Fibroblast of skin of abdomen (primary cell): ENCODE measurements around the gene RUNX1.
"Not testable (repeated sequence)": the region's sequence is repeated elsewhere in the genome, so short reads cannot be mapped to it uniquely, and the experiment has no call there.

ENCODE experiments used
- DNase-seq: peaks from one replicate; pipeline ENCODE4 v3.0.0-alpha.2; 2013

Gene RUNX1

DNA sequence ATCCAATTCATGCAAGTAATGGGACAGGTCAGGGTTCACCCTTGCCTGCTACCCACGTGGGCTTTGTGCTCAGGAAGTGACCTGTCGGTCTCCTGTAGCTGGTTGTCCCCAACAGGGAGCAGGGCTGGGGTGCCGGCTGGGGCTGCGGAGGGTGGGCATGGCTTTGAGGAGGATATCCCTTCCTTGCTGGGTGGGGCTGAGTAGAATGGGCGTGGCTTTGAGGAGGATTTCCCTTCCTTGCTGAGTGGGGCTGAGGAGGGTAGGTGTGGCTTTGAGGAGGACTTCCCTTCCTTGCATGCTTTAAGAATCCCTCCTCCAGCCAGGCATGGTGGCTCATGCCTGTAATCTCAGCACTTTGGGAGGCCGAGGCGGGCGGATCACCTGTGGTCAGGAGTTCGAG, 229.1 kb downstream of the RUNX1 start:
- no peak for DNase-seq

DNA sequence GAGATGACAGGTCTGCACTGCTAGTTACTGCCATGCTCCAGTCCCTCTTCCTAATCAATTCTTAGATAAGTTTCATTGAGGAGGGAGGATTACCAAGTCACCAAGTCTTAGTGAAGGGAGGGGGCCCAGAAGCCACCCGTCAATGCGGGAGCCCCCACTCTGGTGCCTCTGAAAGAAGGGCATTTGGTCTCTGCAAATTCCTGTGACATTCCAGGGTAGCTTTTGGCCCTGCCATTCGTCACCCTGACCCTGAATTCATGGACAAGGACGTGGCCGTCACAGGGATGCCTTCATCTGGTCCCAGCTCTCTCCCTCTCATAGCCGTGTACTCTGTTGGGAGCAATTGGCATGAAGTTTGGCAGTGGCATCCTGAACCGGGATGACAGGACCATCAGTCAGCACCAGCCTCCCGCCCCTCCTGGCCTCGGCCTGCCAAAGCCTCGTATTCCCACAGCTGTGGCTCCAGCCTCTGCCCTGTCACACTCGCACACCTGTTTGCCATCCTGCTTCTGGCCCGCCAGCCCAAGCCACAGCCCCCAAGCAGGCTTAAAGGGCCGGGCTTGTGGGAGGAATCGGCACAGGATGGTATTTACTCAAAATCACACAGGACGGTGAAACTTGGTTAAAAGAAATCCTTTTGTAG, 229.6 kb downstream of the RUNX1 start:
- no peak for DNase-seq

DNA sequence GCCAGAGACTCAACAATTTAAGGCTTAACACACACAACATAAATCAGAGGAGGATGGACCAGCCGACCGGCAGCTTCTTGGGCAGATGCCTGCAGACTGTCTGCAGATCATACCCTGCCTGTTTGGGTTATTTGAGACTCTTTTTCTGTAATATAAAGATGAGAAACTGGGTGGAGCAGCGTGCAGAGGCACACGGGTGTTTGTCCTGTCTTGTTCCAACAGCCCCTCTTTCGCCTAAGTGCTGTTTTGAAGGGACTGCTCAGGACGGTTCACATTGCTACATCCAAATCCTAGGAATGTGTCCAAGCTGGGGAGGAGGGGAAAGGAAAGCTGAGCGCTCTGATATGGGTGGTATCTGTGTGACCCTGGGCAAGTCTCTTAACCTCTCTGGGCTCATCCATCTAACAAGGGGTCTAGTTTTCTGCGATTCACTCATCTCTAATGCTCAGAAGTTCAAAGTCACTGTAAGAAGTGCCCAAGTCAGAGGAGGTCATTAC, 230.4 kb downstream of the RUNX1 start:
- peak; percentile 57 for DNase-seq

DNA sequence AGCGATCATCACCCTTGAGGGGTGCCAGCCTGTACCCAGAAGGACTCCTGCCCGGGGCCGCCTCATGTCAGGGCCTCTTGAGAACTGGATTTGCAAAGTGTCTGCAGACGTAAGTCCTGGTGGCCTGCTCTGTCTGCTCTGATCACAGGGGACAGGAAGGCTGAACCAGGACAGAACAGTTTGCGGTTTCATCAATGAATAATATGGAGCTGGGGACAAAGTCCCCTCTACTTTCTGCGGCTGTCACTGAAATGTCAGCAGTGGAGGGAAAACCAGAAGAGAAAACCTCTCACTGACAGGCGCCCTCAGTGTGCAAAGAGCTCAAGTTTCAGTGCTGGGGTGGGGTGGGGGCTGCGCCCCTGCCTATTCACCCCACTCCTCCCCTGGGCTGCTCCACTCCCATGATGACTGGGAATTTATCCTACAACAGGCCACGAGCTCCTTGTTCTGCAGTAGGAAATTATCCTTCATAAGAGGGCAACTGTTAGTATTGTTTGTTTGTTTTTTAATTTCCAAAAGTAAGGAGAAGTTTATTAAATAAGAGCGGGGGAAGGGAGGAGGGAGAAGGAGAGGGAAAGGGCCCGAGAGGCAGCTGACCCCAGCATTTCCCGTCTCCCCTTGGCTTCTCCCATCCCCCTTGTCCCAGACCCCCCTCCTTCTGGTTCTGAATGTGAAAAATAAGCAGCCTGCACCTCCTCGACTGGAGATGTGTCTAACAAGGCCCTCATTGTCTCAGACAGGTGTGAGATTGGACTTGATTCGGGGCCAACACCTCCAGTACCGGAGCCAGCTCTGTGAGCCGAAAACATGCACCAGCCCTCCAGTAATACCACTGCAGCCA, 231.1 kb downstream of the RUNX1 start:
- no peak for DNase-seq

DNA sequence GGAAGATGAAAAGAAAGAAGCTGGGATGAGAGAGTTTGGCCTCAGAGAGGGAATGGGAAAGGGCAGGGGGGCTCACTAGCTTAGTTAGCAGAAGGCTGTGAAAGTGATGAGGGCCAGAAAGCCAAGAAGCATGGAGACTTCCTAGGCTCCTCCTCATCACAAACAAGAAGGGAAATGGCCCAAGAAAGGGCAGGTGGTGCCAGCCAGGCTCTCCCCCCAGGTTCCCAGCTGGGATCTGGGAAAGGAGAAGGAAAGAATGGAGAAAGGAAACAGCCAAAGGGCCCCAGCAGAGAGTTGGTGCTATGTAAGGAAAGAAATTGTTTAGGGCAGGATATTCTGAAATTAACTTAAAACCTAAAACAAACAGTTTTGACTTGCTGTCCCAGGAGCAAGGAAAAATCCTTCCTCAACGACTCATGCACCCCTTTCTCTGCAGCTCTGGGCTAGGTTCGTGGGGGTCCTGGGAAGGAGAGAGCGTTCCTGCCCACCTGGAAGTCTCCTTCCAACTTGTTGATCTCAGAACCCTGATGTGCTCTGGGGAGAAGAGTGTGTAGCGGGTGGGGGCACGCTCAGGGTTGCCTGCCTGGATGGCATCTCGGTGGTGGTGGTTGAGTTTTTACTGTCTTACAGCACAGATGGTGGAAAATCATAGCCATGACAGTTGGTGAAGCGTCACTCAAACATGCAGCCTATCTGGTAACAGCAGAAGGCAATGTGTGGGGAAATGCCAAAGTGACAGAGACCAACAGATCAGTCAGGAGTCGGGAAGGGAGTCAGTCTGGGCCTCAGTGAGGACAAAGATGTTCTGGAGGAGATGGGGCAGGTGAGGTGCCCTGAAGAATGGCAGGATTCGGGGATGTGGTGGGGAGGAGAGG, 233.0 kb downstream of the RUNX1 start:
- DNase-seq: no peak

DNA sequence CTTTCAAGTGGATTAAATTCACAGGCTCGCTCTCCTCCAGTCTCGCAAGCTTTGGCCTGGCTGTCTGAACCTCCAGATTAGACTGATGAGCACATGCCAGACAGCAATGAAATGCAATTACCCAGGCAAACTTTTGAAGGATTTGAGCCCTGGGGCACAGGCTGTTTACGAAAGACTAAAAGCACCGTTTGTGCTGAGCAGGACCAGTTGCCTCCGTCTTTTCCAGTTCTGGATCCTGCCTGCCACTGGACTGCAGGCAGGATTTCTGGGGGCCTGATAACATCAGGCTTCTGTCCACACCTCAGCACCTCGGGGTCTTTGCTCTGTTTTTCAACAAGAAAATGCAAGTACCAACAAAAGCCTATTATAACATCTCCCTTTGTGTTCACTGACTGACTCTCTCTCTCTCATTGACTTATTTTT, 234.6 kb downstream of the RUNX1 start:
- DNase-seq: no peak

DNA sequence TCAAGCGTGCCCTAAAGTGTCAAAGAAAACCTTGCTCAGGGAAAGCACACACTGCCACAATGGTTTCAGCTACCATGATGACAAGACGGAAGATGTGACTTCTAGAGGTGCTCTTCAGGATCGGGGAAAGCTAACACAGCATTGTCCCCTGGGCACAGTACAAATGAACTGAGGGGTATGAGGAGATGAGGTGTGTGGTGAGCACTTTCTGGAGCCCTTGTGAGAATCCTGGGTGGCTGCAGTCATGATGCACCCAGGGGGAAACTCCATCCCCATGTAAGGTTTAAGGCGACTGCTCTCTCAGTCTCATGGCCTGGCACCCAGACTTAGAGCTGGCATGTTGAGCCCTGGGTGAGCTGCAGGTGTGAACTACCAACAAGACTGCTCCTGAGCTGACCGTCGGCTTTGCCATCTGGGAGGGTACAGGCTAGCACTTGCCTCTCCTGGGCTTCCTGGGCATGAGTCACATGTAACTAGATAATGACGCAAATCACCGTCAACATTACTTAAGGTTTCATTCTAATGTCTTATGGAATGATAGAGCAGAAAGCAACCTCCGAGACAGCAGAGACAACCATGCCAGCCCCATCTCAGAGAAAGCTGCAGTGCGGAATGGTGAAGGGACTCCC, 235.7 kb downstream of the RUNX1 start:
- DNase-seq: peak; percentile 47

DNA sequence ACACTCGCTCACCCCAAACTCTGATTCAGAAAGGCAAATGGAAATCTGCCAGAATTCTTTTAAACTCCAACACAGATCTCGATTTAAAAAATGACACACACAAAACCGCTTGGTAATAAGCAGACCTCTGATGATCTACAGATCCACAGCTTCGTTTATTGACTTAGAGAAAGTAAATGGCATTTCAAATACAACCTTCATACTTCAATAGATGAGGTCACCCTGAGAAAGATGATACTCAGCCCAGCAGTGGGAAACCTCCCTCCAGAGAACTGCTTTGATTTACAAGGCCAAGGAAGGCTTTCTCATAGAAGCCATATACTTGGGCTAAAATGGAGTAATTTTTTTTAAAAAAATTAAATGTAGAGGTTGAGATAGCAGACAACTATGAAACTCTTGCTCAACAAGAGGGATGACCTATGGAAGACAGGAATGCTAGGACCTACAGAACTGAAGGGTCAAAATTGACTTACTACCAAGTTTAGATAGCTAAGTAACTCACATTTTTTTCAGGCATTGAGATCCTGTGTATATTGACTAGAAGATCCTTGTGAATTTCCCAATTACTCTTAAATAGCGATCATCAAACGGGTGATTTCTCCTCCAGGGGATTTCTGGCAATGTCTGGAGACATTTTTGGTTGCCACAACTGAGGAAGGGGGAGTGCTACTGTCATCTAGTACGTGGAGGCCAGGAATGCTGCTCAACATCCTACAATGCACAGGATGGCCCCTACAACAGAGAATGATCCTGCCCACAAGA, 236.4 kb downstream of the RUNX1 start:
- peak; percentile 97 for DNase-seq

DNA sequence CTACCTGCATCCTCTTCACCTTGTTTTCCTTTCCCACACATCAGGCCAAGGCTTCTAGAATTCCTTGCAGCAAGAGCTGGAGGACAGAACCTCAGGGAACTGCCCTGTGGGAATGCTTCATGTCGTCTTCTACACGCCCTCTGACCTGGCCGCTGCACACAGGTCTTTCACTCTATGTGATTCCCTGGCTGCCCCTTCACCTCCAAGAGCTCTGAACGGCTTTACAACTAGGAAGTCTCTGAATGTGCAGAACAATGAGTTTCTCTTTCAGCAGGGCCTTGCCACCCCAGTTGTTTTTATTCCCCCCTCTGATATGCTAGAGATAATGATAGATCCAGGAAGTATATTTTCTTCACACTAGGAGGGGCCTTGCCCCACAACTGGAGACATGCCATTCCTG, 237.7 kb downstream of the RUNX1 start:
- DNase-seq: no peak

DNA sequence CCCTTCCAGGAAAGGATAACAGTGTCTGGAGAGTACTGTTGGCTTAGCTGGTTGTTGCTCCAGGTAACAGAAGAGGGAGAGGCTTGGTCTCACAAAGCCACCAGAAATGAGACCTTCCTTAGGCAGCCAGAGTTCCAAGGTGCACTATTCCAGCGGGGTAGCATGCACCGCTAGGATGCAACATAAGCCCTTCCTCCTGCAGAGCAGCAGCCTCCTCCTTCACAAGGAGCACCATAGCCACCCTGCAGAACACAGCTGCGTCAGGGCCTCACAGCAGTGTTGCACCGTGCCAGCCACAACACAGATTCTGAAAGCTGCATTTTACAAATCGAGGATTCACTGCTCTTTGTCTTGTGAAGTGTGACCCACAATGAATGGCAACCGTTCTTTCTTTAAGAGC, 238.3 kb downstream of the RUNX1 start:
- no peak for DNase-seq

DNA sequence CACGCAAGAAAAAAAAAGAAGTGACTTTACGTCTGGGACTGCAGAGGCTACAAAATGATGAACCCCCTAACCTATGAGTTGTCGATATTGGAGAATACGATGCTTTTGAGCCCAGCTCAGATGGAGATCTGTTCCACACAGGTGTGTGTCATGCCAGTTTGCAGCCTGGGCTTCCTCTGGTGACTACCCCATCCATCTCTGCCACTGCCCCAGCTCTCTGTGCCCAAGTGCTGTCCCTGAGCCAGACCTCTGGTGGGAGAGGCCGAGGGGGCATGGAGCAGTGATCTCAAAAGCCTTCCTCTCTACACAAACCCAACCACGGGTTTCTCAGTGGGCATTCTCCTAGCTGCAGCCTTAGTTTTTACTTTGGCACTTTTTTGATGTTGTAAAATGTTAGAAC, 239.3 kb downstream of the RUNX1 start:
- DNase-seq: no peak

DNA sequence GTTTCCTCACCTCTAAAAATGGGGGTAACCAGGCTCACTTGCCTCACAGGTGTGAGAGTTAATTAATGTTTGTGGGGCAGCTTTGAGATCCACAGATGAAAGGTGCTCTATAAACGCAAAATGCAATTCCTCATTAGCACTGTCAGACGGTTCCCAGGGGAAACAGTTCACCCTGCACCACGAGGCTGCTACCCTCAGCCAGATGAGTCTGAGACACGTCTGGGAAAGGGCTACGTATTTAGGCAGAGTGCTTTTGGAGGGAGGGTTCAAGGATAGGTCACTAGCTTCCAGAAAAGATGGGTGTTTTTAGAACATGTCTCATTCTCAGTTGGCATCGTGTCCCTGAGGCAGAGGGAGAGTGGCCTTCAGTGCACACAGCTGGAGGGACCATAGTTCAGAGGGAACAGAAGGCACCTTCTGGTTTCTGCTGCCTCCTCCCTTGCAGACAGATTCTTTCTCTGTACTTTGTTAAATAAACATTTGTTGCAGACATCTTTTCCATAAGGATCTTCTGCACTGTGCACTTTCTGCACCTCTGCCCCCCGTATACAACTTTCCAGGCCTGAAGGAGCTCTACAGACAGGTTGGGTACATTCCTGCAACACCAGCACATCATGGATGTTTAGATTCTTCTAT, 240.4 kb downstream of the RUNX1 start:
- DNase-seq: peak; percentile 69

DNA sequence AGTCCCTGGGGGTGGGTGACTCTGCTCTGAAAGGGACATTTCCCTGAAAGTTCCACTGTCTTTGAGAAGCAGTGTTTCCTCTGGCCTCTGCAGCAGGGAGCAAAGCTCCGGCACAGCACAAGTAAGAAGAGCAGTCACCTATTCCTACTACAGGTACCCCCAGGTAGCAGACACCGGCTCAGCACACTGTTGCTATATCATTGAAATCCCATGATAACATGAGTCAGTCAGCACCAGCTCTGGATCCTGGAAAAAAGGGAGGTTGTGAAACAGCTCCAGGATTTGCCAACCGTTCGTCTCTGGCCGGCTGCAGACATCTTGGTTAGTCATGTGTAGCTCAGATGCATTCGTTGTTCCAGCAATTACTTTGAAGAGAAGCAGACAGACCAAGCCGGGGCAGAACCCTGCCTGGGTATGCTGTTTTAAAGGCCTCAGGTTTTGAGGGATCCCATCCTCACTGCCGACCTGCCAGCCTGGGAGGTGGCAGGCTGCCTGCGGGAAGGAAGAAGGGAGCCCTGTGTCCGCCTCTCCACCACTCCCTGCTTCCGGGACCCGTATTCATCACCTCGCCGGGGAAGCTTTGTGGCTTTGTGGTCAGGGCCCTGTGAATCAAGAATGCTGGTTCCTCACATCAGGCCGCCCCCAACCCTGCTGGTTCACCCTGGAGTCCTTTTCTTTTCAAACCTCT, 241.1 kb downstream of the RUNX1 start:
- peak; percentile 93 for DNase-seq

DNA sequence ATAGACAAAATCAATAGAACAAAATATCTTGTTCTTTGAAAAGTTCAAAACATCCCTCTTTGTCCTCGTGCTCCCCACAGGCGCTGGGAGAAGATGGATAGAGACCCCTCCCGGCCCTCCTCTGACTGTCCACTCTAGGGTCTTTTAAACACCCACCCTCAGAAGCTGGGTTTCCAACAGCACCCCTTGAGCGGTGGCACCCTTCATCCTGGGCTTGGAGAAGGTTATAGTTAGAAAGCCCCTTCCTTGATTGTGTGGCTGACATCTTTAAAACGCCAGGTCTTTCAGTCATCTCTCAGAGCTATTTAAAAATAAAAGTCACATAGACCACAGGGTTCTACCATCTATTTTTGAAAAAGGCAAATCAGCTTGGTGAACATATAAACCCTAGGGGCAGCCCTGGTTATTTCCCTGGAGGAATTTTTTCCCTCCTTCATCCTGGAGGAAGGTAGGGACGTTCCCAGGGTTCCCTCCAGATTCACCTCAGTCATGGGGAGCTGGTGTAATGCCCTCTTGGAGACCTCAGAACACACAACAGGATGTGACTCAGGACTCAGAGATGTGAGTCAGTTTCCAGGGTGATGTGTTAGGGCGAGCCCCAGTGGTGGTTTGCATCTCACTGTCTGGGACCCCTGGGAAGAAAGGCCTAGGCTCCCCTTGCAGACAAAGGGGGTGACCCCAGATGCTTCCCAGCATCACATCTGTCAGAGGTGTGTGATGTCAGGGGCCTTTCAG, 241.8 kb downstream of the RUNX1 start:
- peak; percentile 91 for DNase-seq

DNA sequence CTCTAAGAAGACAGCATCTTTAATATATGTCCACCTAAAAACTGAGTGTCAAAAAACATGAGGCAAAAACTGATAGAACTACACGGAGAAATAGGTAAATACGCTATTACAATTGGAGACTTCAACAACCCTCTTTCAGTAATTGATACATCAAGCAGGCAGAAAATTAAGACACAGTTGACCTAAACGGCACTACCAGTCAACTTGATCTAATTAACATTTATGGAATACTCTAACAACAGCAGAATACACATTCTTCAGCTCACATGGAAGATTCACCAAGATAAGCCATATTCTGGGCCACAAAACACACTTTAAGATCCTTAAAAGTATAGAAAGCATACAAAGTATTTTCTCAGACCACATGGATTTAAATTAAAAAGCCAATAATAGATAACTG, 242.7 kb downstream of the RUNX1 start:
- no peak for DNase-seq

DNA sequence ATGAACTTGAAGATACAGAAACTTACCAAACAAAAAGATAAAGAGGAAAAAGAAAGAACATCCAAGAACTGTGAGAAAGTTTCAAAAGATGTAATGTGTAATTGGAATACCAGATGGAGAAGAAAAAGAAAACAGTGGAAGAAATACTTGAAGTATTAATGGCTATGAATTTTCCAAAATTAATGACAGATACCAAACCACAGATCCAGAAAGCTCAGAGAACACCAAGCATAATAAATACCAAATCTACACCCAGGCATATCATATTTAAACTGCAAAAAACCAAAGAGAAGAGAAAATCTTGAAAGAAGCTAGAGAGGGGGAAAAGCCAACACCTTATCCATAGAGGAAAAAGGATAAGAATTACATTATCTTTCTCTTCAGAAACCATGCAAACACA, 243.9 kb downstream of the RUNX1 start:
- no peak for DNase-seq

DNA sequence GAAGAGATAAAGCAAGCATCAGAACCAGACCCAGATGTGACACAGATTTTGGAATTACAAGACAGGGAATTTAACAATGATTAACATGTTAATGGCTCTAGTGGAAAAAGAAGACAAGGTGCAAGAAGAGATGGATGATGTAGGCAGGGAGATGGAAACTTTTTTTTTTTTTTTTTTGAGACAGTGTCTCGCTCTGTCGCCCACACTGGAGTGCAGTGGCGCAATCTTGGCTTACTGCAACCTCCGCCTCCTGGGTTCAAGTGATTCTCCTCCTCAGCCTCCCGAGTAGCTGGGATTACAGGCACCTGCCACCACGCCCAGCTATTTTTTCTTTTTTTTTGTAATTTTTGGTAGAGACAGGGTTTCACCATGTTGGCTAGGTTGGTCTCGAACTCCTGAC, 244.5 kb downstream of the RUNX1 start:
- DNase-seq: not testable (repeated sequence)

DNA sequence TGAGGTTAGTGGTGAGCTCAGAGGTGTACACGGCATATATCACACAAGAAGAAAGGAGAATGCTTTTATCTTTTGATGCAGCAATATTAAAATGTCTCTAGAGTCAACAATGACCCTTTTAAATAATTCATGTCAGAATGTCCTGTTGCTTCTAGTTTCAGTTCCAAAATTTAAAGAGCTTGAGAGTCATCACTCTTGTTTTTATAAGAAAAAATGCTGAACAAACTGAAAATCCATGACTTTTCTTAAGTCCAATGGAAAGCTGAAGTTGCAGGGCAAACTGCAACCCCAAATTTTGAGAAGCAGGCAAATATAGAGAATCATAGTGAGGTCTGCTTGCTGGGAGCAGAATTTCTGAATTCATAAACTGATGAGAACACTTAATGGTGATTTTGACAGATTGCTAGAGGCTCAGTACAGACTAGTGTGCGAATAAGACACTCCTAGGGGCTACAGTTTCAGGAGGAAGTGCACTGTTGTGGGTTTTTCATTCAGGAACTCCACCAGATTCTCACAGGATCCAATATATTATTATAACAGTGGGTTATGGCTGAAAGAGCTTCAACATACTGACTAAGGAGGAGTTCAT, 245.2 kb downstream of the RUNX1 start:
- DNase-seq: no peak

DNA sequence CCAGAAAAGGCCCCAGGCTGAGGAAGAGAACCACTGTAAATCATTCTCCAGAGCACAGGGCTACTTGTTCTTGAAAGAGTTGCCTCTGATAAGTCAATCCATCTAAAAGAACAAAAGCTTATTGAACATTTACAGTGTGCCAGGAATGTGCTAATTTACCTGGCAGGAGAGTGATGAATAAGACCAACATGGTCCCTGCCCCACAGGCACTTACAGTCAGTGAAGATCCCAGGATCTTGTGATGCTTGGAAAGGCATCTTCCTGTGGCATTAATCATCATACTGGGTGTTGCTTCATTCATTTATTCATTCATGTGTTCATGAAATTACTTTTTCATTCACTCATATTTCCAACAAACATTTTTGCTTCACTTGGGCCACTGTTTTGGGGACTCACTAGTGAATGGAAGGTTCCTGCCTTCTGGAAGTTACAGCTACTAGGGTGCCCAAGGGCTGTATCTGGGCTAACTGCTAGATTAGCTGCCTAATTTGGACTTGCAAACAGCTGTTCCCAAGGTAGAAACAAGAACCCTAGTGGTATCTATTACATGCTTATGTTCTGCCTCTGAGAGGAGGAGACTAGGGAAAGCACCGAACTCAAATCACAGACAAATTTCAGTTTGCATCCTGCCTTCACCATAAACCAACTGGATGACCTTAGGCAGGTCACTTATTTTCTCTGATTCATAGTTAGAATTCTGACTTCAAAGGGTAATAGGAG, 246.8 kb downstream of the RUNX1 start:
- DNase-seq: no peak
